ENCODE measurements around the gene AK5.

The AK5 gene

GRCh38 chr1:77465922-77466321 is 184.1 kb downstream of the AK5 start:
- Histone ChIP-seq H3K27ac (ENCODE audit: low read length) (no peak overlapping the region), H3K27me3 (ENCODE audit: insufficient read depth, low read length) (no peaks in the 10 kb centered on the region), H3K9ac (ENCODE audit: low read depth, low read length) (no peak overlapping the region), H3K4me1 (ENCODE audit: insufficient read depth, low read length) (no peaks in the 10 kb centered on the region), H3K36me3 (ENCODE audit: insufficient read depth, low read depth, low read length) (no peaks in the 10 kb centered on the region), H3K9me3 (ENCODE audit: insufficient read depth, low read depth, low read length) (no peaks in the 10 kb centered on the region), H3K4me3 (ENCODE audit: low read length) (no peak overlapping the region)

GRCh38 chr1:77467021-77467595 is 185.3 kb downstream of the AK5 start:
- Histone ChIP-seq H3K36me3 (ENCODE audit: insufficient read depth, low read depth, low read length) (no peaks in the 10 kb centered on the region), H3K4me1 (ENCODE audit: insufficient read depth, low read length) (no peaks in the 10 kb centered on the region), H3K27ac (ENCODE audit: low read length) (no peak overlapping the region), H3K27me3 (ENCODE audit: insufficient read depth, low read length) (no peaks in the 10 kb centered on the region), H3K9me3 (ENCODE audit: insufficient read depth, low read depth, low read length) (no peaks in the 10 kb centered on the region), H3K4me3 (ENCODE audit: low read length) (no peak overlapping the region), H3K9ac (ENCODE audit: low read depth, low read length) (no peak overlapping the region)

- no peaks in the 10 kb centered on the region for H3K27me3 ChIP-seq (ENCODE audit: insufficient read depth, low read length)
- no peaks in the 10 kb centered on the region for H3K9me3 ChIP-seq (ENCODE audit: insufficient read depth, low read depth, low read length)
- H3K36me3 ChIP-seq (ENCODE audit: insufficient read depth, low read depth, low read length), result no peaks in the 10 kb centered on the region
- H3K4me3 ChIP-seq (ENCODE audit: low read length), result no peak overlapping the region
- no peaks in the 10 kb centered on the region for H3K4me1 ChIP-seq (ENCODE audit: insufficient read depth, low read length)
- no peak overlapping the region for H3K9ac ChIP-seq (ENCODE audit: low read depth, low read length)
- H3K27ac ChIP-seq (ENCODE audit: low read length), result no peak overlapping the region
These were observed 185.9 kb downstream of the AK5 start for GRCh38 chr1:77467741-77468140.

GRCh38 chr1:77468257-77468948 is 186.6 kb downstream of the AK5 start:
- Histone ChIP-seq H3K27me3 (ENCODE audit: insufficient read depth, low read length) (no peaks in the 10 kb centered on the region), H3K9ac (ENCODE audit: low read depth, low read length) (no peak overlapping the region), H3K27ac (ENCODE audit: low read length) (no peak overlapping the region), H3K4me3 (ENCODE audit: low read length) (no peak overlapping the region), H3K4me1 (ENCODE audit: insufficient read depth, low read length) (no peaks in the 10 kb centered on the region), H3K9me3 (ENCODE audit: insufficient read depth, low read depth, low read length) (no peaks in the 10 kb centered on the region), H3K36me3 (ENCODE audit: insufficient read depth, low read depth, low read length) (no peaks in the 10 kb centered on the region)

GRCh38 chr1:77468949-77469710 is 187.3 kb downstream of the AK5 start:
- H3K9ac ChIP-seq (ENCODE audit: low read depth, low read length), result no peak overlapping the region
- H3K36me3 ChIP-seq (ENCODE audit: insufficient read depth, low read depth, low read length), result no peaks in the 10 kb centered on the region
- no peak overlapping the region for H3K27ac ChIP-seq (ENCODE audit: low read length)
- H3K4me3 ChIP-seq (ENCODE audit: low read length), result no peak overlapping the region
- H3K4me1 ChIP-seq (ENCODE audit: insufficient read depth, low read length), result no peaks in the 10 kb centered on the region
- no peaks in the 10 kb centered on the region for H3K27me3 ChIP-seq (ENCODE audit: insufficient read depth, low read length)
- H3K9me3 ChIP-seq (ENCODE audit: insufficient read depth, low read depth, low read length), result no peaks in the 10 kb centered on the region

GRCh38 chr1:77471691-77472090 is 189.9 kb downstream of the AK5 start:
- no peaks in the 10 kb centered on the region for H3K4me1 ChIP-seq (ENCODE audit: insufficient read depth, low read length)
- H3K4me3 ChIP-seq (ENCODE audit: low read length), result no peak overlapping the region
- H3K9ac ChIP-seq (ENCODE audit: low read depth, low read length), result no peak overlapping the region
- no peaks in the 10 kb centered on the region for H3K36me3 ChIP-seq (ENCODE audit: insufficient read depth, low read depth, low read length)
- H3K27me3 ChIP-seq (ENCODE audit: insufficient read depth, low read length), result no peaks in the 10 kb centered on the region
- H3K27ac ChIP-seq (ENCODE audit: low read length), result no peak overlapping the region
- no peaks in the 10 kb centered on the region for H3K9me3 ChIP-seq (ENCODE audit: insufficient read depth, low read depth, low read length)

GRCh38 chr1:77473690-77474089 is 191.9 kb downstream of the AK5 start:
- Histone ChIP-seq H3K4me1 (ENCODE audit: insufficient read depth, low read length) (no peaks in the 10 kb centered on the region), H3K27ac (ENCODE audit: low read length) (no peak overlapping the region), H3K9me3 (ENCODE audit: insufficient read depth, low read depth, low read length) (no peaks in the 10 kb centered on the region), H3K36me3 (ENCODE audit: insufficient read depth, low read depth, low read length) (no peaks in the 10 kb centered on the region), H3K27me3 (ENCODE audit: insufficient read depth, low read length) (no peaks in the 10 kb centered on the region), H3K9ac (ENCODE audit: low read depth, low read length) (no peak overlapping the region), H3K4me3 (ENCODE audit: low read length) (no peak overlapping the region)

- no peak overlapping the region for H3K27ac ChIP-seq (ENCODE audit: low read length)
- H3K9me3 ChIP-seq (ENCODE audit: insufficient read depth, low read depth, low read length), result no peaks in the 10 kb centered on the region
- H3K36me3 ChIP-seq (ENCODE audit: insufficient read depth, low read depth, low read length), result no peaks in the 10 kb centered on the region
- H3K4me3 ChIP-seq (ENCODE audit: low read length), result no peak overlapping the region
- H3K9ac ChIP-seq (ENCODE audit: low read depth, low read length), result no peak overlapping the region
- no peaks in the 10 kb centered on the region for H3K4me1 ChIP-seq (ENCODE audit: insufficient read depth, low read length)
- H3K27me3 ChIP-seq (ENCODE audit: insufficient read depth, low read length), result no peaks in the 10 kb centered on the region
These were observed 193.8 kb downstream of the AK5 start for GRCh38 chr1:77475641-77476040.

GRCh38 chr1:77476475-77476874 is 194.7 kb downstream of the AK5 start:
- Histone ChIP-seq H3K36me3 (ENCODE audit: insufficient read depth, low read depth, low read length) (no peaks in the 10 kb centered on the region), H3K9me3 (ENCODE audit: insufficient read depth, low read depth, low read length) (no peaks in the 10 kb centered on the region), H3K27me3 (ENCODE audit: insufficient read depth, low read length) (no peaks in the 10 kb centered on the region), H3K4me1 (ENCODE audit: insufficient read depth, low read length) (no peaks in the 10 kb centered on the region), H3K9ac (ENCODE audit: low read depth, low read length) (no peak overlapping the region), H3K4me3 (ENCODE audit: low read length) (no peak overlapping the region), H3K27ac (ENCODE audit: low read length) (no peak overlapping the region)

- no peak overlapping the region for H3K9ac ChIP-seq (ENCODE audit: low read depth, low read length)
- no peaks in the 10 kb centered on the region for H3K36me3 ChIP-seq (ENCODE audit: insufficient read depth, low read depth, low read length)
- no peaks in the 10 kb centered on the region for H3K9me3 ChIP-seq (ENCODE audit: insufficient read depth, low read depth, low read length)
- H3K27me3 ChIP-seq (ENCODE audit: insufficient read depth, low read length), result no peaks in the 10 kb centered on the region
- H3K27ac ChIP-seq (ENCODE audit: low read length), result no peak overlapping the region
- H3K4me1 ChIP-seq (ENCODE audit: insufficient read depth, low read length), result no peaks in the 10 kb centered on the region
- H3K4me3 ChIP-seq (ENCODE audit: low read length), result no peak overlapping the region
These were observed 202.5 kb downstream of the AK5 start for GRCh38 chr1:77484334-77484733.

- H3K36me3 ChIP-seq (ENCODE audit: insufficient read depth, low read depth, low read length), result no peaks in the 10 kb centered on the region
- H3K9ac ChIP-seq (ENCODE audit: low read depth, low read length), result no peak overlapping the region
- no peaks in the 10 kb centered on the region for H3K27me3 ChIP-seq (ENCODE audit: insufficient read depth, low read length)
- 0 out of 2 replicates have a peak, but pooled peaks cover 2% of the 10 kb centered on the region for H3K4me1 ChIP-seq (ENCODE audit: insufficient read depth, low read length)
- no peak overlapping the region for H3K4me3 ChIP-seq (ENCODE audit: low read length)
- no peak overlapping the region for H3K27ac ChIP-seq (ENCODE audit: low read length)
- no peaks in the 10 kb centered on the region for H3K9me3 ChIP-seq (ENCODE audit: insufficient read depth, low read depth, low read length)
These were observed 203.1 kb downstream of the AK5 start for GRCh38 chr1:77484926-77485325.

- Histone ChIP-seq H3K9ac (ENCODE audit: low read depth, low read length) (no peak overlapping the region), H3K27ac (ENCODE audit: low read length) (no peak overlapping the region), H3K4me1 (ENCODE audit: insufficient read depth, low read length) (peaks cover 11% of the 10 kb centered on the region; the same call in 1 of the 2 replicates), H3K4me3 (ENCODE audit: low read length) (no peak overlapping the region), H3K36me3 (ENCODE audit: insufficient read depth, low read depth, low read length) (no peaks in the 10 kb centered on the region), H3K27me3 (ENCODE audit: insufficient read depth, low read length) (no peaks in the 10 kb centered on the region), H3K9me3 (ENCODE audit: insufficient read depth, low read depth, low read length) (no peaks in the 10 kb centered on the region)
These were observed 205.8 kb downstream of the AK5 start for GRCh38 chr1:77487631-77488030.
